Natural killer cell (primary cell): ENCODE data around the gene PHACTR1. TPM values are rescaled to one million over a fixed set of nuclear protein-coding genes. Genes with fewer than 3 reads are reported as not detected.

Experiments
- ATAC-seq, 3 donors: fragments of 150-1000 bp in 2 of 3; fragments of 200-7000 bp in 1 of 3; cut with Tn5 transposase; 1 replicate in 1 of 3; 2 replicates in 2 of 3; pipeline ENCODE4 v1.10.0; 2021; ENCODE audit warnings: mild to moderate bottlenecking in 2 of 3, moderate library complexity in 2 of 3
- DNase-seq, 2 donors: peaks; one replicate each; pipeline versions ENCODE4 v3.0.0 to v3.0.0-alpha.2; 2013 to 2021; ENCODE audit warnings: mixed read lengths in 1 of 2
- H3K27ac ChIP-seq: one replicate; pipeline ENCODE4 v1.5.1; 2013; ENCODE audit warnings: mild to moderate bottlenecking, low read length
- H3K27me3 ChIP-seq: one replicate; pipeline ENCODE4 v1.6.1; 2013; ENCODE audit warnings: low read length; ENCODE audit not compliant: control insufficient read depth, insufficient read depth
- H3K36me3 ChIP-seq: one replicate; pipeline ENCODE4 v1.6.1; 2013; ENCODE audit warnings: low read length; ENCODE audit not compliant: control insufficient read depth, insufficient read depth
- H3K4me1 ChIP-seq: one replicate; pipeline ENCODE4 v1.6.1; 2013; ENCODE audit warnings: low read length; ENCODE audit not compliant: control insufficient read depth, insufficient read depth
- H3K4me3 ChIP-seq: one replicate; pipeline ENCODE4 v1.5.1; 2013; ENCODE audit warnings: low read length
- H3K9me3 ChIP-seq: one replicate; pipeline ENCODE4 v1.6.1; 2013; ENCODE audit warnings: low read length; ENCODE audit not compliant: control insufficient read depth, insufficient read depth
- H3K27ac Mint-ChIP-seq, 2 donors: one replicate each; pipeline ENCODE4 v1.8.0; 2022; ENCODE audit warnings: mild to moderate bottlenecking in 2 of 2, mixed read lengths in 2 of 2, moderate library complexity in 1 of 2
- H3K27me3 Mint-ChIP-seq, 2 donors: one replicate each; pipeline ENCODE4 v1.8.0; 2022; ENCODE audit warnings: low read depth in 2 of 2, mixed read lengths in 2 of 2
- H3K36me3 Mint-ChIP-seq: one replicate; pipeline ENCODE4 v1.8.0; 2022; ENCODE audit warnings: mixed read lengths
- H3K4me1 Mint-ChIP-seq, 2 donors: one replicate each; pipeline ENCODE4 v1.8.0; 2022; ENCODE audit warnings: mixed read lengths in 2 of 2
- H3K4me3 Mint-ChIP-seq: one replicate; pipeline ENCODE4 v1.8.0; 2022; ENCODE audit warnings: mild to moderate bottlenecking, moderate library complexity, mixed read lengths
- H3K9me3 Mint-ChIP-seq, 2 donors: one replicate each; pipeline ENCODE4 v1.8.0; 2022; ENCODE audit warnings: mixed read lengths in 2 of 2
- WGBS: methylation state at CpG from one replicate; pipeline ENCODE4 v1.1.7; 2013; ENCODE audit warnings: missing lambda C conversion rate; ENCODE audit not compliant: insufficient coverage; 5-methylcytosine and 5-hydroxymethylcytosine counted together
- intact Hi-C: fragments of 100-400 bp; cut with micrococcal nuclease; formaldehyde crosslinking; loops from one replicate; pipeline ENCODE4 v1.14.2; 2022
- total RNA-seq, 4 donors: library from RNA; stranded (reverse); fragments of 120-200 nt in 1 of 4; gene quantifications; one replicate each; pipeline versions ENCODE4 v1.2.3 to v1.2.4, GENCODE V29; 2013 to 2022
- TF ChIP-seq, protein P1 (sequence below): fragments of 200-600 bp; IDR thresholded peaks from one replicate; pipeline ENCODE4 v1.8.0; 2022; ENCODE audit warnings: antibody characterized with exemption

PHACTR1 gene
- total RNA-seq, 3 donors from 2014 or later (not counting 1 experiment from before 2014, with no cell fraction given) = 5.2 to 19.0 (median 5.4) TPM

DNA sequence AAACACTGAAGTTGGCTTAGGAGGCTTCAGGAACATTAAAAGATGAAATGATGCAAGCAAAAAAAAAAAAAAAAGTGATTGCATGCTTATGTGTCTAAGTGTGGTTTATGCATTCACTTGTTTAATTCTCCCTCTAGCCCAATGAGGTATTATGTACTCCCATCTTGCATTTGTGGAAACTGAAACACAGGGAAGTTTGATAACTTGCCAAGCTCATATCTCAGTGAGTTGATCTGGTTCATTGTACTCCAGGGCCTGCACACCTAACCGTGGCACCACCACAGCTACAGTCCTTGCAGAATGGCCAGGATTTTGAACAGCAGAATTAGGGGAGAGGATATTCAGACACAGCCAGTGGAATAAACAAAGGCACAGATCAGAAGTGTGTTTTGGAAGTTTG is 360.6 kb downstream of the PHACTR1 start:
- Mint-ChIP-seq H3K36me3 (no peaks in the 10 kb centered on the region), H3K4me3 (no peak overlapping the region), H3K4me1 (no peaks in the 10 kb centered on the region), H3K9me3 (no peaks in the 10 kb centered on the region), H3K27ac (no peak overlapping the region), H3K27me3 (peaks cover 25 to 36% of the 10 kb centered on the region in 2 donors)
- intact Hi-C loops = no loop called here
- 90% methylated on average over 1 of the region's 1 CpG for WGBS
- no peak overlapping the region for H3K4me3 ChIP-seq
- DNase-seq (no peak), ATAC-seq (no peak)
- TF ChIP-seq, protein P1, sequence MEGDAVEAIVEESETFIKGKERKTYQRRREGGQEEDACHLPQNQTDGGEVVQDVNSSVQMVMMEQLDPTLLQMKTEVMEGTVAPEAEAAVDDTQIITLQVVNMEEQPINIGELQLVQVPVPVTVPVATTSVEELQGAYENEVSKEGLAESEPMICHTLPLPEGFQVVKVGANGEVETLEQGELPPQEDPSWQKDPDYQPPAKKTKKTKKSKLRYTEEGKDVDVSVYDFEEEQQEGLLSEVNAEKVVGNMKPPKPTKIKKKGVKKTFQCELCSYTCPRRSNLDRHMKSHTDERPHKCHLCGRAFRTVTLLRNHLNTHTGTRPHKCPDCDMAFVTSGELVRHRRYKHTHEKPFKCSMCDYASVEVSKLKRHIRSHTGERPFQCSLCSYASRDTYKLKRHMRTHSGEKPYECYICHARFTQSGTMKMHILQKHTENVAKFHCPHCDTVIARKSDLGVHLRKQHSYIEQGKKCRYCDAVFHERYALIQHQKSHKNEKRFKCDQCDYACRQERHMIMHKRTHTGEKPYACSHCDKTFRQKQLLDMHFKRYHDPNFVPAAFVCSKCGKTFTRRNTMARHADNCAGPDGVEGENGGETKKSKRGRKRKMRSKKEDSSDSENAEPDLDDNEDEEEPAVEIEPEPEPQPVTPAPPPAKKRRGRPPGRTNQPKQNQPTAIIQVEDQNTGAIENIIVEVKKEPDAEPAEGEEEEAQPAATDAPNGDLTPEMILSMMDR = no peak
- no peaks in the 10 kb centered on the region for H3K9me3 ChIP-seq
- H3K36me3 ChIP-seq = no peaks in the 10 kb centered on the region
- H3K27ac ChIP-seq = no peak overlapping the region
- H3K4me1 ChIP-seq = no peaks in the 10 kb centered on the region
- H3K27me3 ChIP-seq = no peaks in the 10 kb centered on the region

DNA sequence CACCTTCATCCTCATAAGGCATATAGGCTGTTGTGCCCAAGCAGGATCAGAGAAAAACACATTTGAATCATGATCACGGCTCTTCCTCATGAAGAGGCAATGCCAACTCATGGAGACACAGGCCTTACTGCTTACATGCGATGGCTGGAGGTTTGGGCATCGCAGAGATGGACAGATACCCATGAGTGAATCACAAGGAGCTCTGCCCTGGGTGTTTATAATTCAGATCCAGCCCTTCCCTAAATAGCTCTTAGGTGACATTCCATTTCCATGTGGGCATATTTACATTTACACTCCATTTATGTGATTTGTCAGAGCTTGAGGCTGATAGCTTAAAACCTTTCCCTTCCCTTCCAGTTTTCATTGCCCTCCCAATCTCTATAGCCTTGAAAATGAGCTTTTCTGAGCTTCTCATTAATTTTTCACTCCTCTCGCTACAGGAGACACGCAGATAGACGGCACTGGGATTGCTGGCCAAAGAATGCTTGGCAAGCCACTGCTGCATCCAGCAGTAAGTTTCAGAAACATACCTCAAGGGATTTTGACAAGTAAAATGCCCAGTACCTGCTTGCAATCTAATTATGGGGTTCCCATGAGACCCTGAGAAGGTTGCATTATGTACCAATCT is 362.6 kb downstream of the PHACTR1 start:
- no peak overlapping the region for H3K27ac ChIP-seq
- no peaks in the 10 kb centered on the region for H3K4me1 ChIP-seq
- H3K36me3 ChIP-seq = no peaks in the 10 kb centered on the region
- Mint-ChIP-seq H3K4me3 (no peak overlapping the region), H3K9me3 (no peaks in the 10 kb centered on the region), H3K27me3 (peaks cover 21 to 26% of the 10 kb centered on the region in 2 donors), H3K4me1 (no peaks in the 10 kb centered on the region), H3K36me3 (no peaks in the 10 kb centered on the region), H3K27ac (no peak overlapping the region)
- DNase-seq = no peak
- no peaks in the 10 kb centered on the region for H3K27me3 ChIP-seq
- no peak for ATAC-seq
- no peaks in the 10 kb centered on the region for H3K9me3 ChIP-seq
- intact Hi-C loops = no loop called here
- TF ChIP-seq, protein P1 = no peak
- H3K4me3 ChIP-seq = no peak overlapping the region
- WGBS = 93% methylated on average over 6 of the region's 6 CpGs

DNA sequence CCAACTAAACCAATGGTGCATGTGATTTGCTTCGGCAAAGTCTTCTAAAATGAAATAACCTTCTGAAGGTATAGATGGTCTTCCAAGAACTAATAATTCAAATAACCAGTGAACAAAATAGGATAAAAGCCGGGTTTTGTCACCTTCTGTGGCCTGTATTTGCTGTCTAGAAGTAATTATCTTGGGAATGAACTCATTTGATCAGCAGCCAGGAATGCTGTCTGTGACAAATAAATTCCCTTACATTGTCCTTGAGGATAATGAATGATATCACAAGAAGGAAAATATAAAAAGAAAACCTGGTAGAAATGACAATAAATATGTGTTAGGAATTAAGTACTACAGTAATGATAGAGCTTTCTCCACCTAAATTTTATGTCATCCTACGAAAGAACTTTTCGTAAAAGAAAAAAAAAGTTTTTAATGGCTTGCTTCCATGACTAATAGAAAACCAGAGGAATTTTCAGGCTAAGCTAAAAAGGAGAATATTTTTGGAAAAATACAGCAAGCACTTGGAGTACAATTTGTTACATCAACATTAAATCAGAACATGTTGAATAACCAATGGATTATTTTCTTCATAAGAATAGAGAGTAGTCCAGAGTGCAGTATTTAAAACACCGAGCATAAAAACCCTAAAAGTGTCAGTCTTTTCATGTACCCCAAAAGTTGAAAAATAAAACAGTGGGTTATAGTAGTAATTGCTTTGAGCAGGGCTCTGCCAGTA is 364.1 kb downstream of the PHACTR1 start:
- TF ChIP-seq, protein P1 = no peak
- no peaks in the 10 kb centered on the region for H3K4me1 Mint-ChIP-seq

More for the DNA sequence above, 364.1 kb downstream of the PHACTR1 start:
- Histone ChIP-seq H3K27me3 (no peaks in the 10 kb centered on the region), H3K27ac (no peak overlapping the region), H3K4me3 (no peak overlapping the region), H3K36me3 (no peaks in the 10 kb centered on the region), H3K4me1 (no peaks in the 10 kb centered on the region), H3K9me3 (no peaks in the 10 kb centered on the region)
- no peak for DNase-seq
- WGBS = 80% methylated on average over 2 of the region's 5 CpGs
- H3K9me3 Mint-ChIP-seq = no peaks in the 10 kb centered on the region
- ATAC-seq = no peak
- peaks cover 16 to 20% of the 10 kb centered on the region in 2 donors for H3K27me3 Mint-ChIP-seq
- no peaks in the 10 kb centered on the region for H3K36me3 Mint-ChIP-seq
- intact Hi-C loops = no loop called here
- H3K4me3 Mint-ChIP-seq = no peak overlapping the region
- H3K27ac Mint-ChIP-seq = no peak overlapping the region
